ENCODE measurements around the gene CEP135. TPM values are rescaled to one million over a fixed set of nuclear protein-coding genes. Genes with fewer than 3 reads are reported as not detected.

CEP135 gene
- polyA plus RNA-seq, 1 donor from 2014 or later, result 5.2 TPM

GRCh38 chr4:56026596-56026995 lies 77.9 kb downstream of the CEP135 start:
- H4K20me1 ChIP-seq (ENCODE audit: insufficient read depth), result no peaks in the 10 kb centered on the region
- no peaks in the 10 kb centered on the region for H3K27me3 ChIP-seq (ENCODE audit: insufficient read depth, low read depth, low read length)
- no peak overlapping the region for H3K27ac ChIP-seq (ENCODE audit: low read length)
- H3K9ac ChIP-seq (ENCODE audit: low read length), result no peak overlapping the region
- H3K4me2 ChIP-seq (ENCODE audit: low read length), result no peak overlapping the region
- TF ChIP-seq POLR2AphosphoS5 (IDR thresholded peaks at IDR 0.05) (no peak), SMC3 (conservative IDR thresholded peaks at IDR 0.05; ENCODE audit: poor library complexity) (no peak), RAD21 (conservative IDR thresholded peaks at IDR 0.05) (no peak), EP300 (conservative IDR thresholded peaks at IDR 0.05; ENCODE audit: poor library complexity, severe bottlenecking) (no peak), CTCF (IDR thresholded peaks at IDR 0.05; ENCODE audit: poor library complexity, severe bottlenecking) (no peak), MXI1 (conservative IDR thresholded peaks at IDR 0.05; ENCODE audit: poor library complexity, severe bottlenecking) (no peak), EZH2 (IDR thresholded peaks at IDR 0.05; ENCODE audit: borderline replicate concordance, insufficient read depth, low read length, poor library complexity, severe bottlenecking) (no peak), REST (IDR thresholded peaks at IDR 0.05; ENCODE audit: borderline replicate concordance) (no peak), TAF1 (IDR thresholded peaks at IDR 0.05; ENCODE audit: low read depth) (no peak)
- H3K4me3 ChIP-seq (ENCODE audit: low read length), result no peak overlapping the region
- H3K79me2 ChIP-seq (replicated peaks; ENCODE audit: insufficient read depth, low read length), result no peaks in the 10 kb centered on the region
- H3K36me3 ChIP-seq (ENCODE audit: insufficient read depth, low read length), result no peaks in the 10 kb centered on the region
- H3K9me2 ChIP-seq (ENCODE audit: insufficient read depth, low read length), result no peaks in the 10 kb centered on the region
- no peaks in the 10 kb centered on the region for H3F3A ChIP-seq (ENCODE audit: insufficient read depth, low read length, poor library complexity, severe bottlenecking)
- no peaks in the 10 kb centered on the region for H3K9me3 ChIP-seq (ENCODE audit: low read length)
- H2AFZ ChIP-seq (ENCODE audit: low read depth, low read length), result no peak overlapping the region

- TF ChIP-seq RAD21 (conservative IDR thresholded peaks at IDR 0.05) (no peak), CTCF (IDR thresholded peaks at IDR 0.05; ENCODE audit: poor library complexity, severe bottlenecking) (no peak), REST (IDR thresholded peaks at IDR 0.05; ENCODE audit: borderline replicate concordance) (no peak), TAF1 (IDR thresholded peaks at IDR 0.05; ENCODE audit: low read depth) (no peak), EP300 (conservative IDR thresholded peaks at IDR 0.05; ENCODE audit: poor library complexity, severe bottlenecking) (no peak), EZH2 (IDR thresholded peaks at IDR 0.05; ENCODE audit: borderline replicate concordance, insufficient read depth, low read length, poor library complexity, severe bottlenecking) (no peak), MXI1 (conservative IDR thresholded peaks at IDR 0.05; ENCODE audit: poor library complexity, severe bottlenecking) (no peak), POLR2AphosphoS5 (IDR thresholded peaks at IDR 0.05) (no peak), SMC3 (conservative IDR thresholded peaks at IDR 0.05; ENCODE audit: poor library complexity) (no peak)
- Histone ChIP-seq H3K36me3 (ENCODE audit: insufficient read depth, low read length) (no peaks in the 10 kb centered on the region), H3K9me3 (ENCODE audit: low read length) (no peaks in the 10 kb centered on the region), H3K9me2 (ENCODE audit: insufficient read depth, low read length) (no peaks in the 10 kb centered on the region), H3K9ac (ENCODE audit: low read length) (no peak overlapping the region), H2AFZ (ENCODE audit: low read depth, low read length) (no peak overlapping the region), H3K27ac (ENCODE audit: low read length) (no peak overlapping the region), H3K4me2 (ENCODE audit: low read length) (no peak overlapping the region), H4K20me1 (ENCODE audit: insufficient read depth) (no peaks in the 10 kb centered on the region), H3K4me3 (ENCODE audit: low read length) (no peak overlapping the region), H3F3A (ENCODE audit: insufficient read depth, low read length, poor library complexity, severe bottlenecking) (no peaks in the 10 kb centered on the region), H3K79me2 (replicated peaks; ENCODE audit: insufficient read depth, low read length) (no peaks in the 10 kb centered on the region), H3K27me3 (ENCODE audit: insufficient read depth, low read depth, low read length) (no peaks in the 10 kb centered on the region)
Measured at GRCh38 chr4:56028165-56028564, 79.4 kb downstream of the CEP135 start.
